ENCODE results near the gene FGF1.

Gene FGF1

DNA sequence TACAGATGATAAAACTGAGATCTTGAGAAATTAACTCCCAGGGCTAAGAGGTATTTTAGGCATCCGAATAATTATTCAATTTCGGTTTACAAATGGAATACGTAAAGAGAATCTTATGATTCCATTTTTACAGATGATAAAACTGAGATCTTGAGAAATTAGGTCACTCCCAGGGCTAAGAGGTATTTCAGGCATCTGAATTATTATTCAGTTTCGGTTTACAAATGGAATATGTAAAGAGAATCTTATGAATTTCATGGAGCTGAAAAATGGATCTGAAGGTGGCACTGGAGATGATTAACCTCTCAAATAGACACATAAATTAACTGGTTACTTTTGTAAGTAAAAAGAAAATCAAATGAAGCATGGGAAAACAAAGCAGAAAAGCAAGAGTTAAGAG is 44.2 kb downstream of the FGF1 start:
- DNase-seq, result no peak

DNA sequence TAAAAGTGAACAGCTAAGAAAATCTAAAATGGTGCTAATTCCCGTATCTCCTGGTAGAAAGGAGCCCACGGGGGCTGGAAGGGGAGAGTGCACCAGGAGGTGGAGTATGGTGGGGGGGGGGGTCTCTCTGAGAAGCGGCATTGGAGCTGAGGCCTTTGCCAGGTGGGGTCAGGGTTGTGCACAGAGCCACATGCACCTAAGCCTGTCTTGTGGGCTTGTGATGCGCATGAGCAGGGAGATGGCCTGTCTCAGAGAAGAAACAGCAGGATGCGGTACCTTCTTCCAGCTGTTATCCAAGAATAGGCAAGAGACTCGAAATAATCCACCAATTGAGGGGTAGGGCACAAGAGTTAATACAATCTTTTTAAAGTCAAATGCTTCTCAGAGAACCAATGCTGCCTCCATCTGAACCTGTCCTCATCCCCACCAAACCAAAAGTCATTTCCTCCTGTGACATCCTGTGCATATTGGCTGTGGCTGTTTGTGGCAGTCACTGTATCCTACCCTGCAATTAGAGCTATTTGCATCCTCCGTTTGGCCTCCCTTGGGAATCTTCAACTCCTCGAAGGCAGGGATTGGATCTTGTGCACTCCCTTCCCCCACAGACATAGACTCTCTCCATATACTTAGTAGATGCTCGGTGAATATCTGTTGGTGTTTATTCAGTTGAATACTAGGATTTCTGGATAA is 45.4 kb downstream of the FGF1 start:
- no peak for DNase-seq

DNA sequence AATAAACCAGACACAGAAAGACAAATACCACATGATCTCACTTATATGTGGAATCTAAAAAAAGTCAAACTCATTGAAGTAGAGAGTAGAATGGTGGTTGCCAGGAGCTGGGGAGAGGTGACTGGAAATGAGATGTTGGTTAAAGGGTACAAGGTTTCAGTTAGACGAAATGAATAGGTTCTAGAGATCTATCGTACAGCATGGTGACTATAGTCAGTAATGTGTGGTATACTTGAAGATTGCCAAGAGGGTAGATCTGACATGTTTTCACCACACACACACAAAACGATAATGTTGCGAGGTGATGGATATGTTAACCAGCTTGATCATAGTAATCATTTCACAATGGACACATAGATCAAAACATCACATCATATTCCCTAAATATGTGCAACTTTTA is 46.4 kb downstream of the FGF1 start:
- DNase-seq, result no peak

DNA sequence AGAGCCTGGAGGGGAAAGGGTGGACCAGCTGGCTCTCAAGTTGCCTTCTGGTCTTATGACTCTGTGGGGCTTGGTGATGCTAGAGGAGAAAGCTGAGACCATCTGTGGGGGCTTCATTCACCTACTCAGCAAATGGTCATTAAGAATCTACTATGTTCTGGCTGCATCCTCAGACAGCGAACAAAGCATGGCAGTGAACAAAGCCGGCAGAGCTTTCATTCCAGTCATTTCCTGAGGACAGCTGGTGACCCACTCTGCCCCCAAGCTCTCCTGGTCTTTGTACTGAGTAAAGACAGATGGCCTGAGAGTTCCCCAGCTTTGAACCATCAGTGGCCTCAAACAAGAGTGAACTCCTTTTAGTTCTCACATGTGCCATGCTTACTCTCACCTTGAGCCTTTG is 48.0 kb downstream of the FGF1 start:
- DNase-seq, result no peak

DNA sequence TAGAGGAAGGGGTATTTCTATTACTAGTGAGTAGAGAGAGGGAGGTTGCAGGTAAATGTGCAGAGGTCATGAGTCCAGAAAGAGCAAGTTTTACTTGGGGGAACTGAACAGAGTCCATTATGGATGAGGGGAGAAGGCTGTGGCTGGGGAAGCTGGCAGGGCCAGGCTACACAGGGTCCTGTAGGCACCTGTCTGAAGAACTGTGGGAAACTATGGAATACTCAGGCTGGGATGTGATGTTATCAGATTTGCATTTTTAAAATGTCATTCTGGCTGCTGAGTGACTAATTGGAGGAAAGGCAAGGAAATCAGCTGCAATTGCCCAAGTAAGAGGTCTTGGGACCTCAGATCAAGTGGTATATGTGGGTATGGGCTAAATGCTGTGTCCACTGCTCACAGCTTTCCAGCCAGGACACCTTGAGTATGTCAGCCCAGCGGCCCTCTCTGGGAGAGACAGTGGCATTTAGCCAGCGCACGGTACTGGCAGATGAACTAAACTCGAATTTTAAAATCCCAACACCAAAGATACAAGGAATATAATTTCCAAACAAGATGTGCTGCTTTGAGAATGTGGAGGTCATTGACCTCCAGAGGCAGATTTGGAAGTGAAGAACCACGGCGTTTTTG is 49.1 kb downstream of the FGF1 start:
- DNase-seq, result no peak

DNA sequence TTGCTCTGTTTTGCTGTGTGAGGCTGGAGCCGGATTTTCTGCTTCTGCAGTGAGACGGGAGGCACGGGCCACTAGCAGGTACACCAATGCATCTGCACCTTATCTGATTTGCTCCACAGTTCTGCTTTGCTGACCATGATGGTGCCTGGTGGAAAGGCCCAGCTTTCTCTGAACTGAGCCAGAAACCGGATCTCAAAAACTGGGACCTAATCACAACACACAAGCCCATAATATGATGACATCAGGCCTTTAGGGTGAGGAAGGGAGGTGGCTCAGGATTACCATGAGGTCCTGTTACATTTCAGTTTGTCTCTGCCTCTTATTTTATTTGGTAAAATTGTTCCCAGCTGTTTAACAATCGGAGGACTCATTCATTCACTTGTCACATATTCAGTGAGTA is 49.8 kb downstream of the FGF1 start:
- DNase-seq, result no peak

DNA sequence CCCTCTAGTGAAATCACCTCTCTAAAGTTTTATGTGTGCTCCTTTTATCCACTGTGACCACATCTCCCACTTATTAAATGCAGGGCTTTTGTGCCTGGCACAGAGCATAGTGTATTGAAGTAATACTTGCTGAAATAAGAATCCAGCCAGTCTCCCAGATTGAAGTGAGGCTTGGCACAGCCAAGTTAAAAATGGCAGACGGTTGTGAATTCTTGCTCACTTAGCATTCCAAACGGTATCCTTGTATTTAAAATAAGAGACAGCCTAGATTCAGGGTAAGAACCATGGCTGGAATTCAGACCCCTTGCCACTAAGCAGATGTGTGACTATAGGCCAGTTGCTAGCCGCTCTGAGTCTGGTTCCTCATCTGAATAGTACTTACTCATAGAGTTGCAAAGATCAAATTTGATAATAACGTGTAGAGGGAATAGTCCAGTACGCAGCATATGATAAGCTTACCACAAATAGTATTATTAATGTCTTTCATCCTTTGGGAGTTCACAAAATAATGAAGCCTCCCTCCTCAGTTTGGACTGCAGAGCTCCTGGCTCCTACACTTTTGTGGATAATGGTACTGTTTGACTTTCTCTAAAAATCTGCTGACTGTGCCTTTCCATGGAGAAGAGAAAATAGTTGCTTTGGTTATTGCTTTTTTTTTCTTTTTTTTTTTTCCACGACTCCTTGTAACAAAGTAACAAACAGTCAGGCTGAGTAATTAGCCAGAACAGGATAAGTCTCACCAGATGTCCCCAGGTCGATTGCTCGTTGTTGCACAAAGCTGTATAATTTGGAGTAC is 51.5 kb downstream of the FGF1 start:
- DNase-seq, result no peak

DNA sequence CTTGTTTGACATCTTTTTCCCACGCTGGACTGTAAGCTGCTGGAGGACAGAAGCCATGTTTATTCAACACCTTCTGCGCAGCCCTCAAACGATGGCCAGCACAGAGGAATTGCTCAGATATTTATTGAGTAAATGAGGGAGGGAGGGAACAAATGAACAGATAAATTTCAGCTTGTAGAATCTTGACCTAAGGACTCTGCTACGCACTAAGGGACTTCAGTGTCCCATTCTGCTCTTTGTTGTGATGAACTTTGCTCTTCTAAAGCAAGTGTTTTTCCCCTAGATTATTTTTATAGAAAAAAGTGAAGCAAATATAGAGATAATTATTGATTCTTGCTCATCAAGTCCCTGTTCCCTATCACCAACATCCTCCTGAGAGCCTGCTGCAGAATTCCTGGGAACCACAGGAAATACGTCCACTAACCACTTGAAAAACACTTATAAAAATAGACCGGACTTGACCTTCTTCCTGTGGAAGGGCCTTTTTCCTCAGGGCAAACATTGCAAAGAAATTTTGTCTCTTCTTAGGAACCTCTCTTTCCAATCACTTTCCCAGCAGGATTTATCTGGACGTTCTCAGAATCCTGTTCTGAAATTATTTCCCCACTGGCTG is 54.9 kb downstream of the FGF1 start:
- DNase-seq, result no peak

DNA sequence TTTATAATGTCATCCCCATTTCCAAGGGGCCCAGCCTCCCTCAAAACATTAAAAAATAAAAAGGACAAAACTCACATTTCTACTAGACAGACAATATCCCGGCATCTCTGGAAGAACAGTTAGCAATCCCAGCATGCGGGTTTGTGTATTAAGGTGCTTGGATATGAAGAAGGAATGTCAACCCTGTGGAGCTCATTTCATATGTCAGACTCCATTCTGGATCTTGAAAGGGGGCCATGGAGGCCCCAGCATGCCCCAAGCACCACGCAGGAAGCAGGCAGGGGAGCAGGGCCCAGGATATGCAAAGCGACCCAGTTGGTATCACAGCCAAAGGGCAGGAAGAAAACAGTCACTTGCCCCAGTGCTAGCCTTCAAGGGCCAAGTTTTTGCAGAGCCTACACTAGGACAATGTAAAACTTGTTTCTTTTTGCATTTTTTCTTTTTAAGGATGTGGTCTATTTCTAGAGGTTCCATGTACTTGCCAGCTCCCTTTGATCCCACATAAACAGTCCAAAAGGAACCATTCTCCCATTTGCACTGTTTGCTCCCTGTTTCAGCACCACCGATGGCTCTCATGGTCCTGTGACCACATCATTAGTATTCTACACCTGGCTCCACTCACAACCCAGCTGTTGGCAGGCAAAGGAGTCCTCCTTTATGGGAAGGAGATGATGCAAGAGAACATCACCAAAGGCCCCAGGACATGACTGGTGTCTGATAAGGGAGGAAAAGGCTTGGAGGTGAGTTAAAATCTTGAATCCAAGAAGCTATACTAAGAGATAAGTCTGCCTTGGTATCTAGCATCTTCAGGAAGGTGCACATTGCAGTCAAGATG is 58.3 kb downstream of the FGF1 start:
- no peak for DNase-seq

DNA sequence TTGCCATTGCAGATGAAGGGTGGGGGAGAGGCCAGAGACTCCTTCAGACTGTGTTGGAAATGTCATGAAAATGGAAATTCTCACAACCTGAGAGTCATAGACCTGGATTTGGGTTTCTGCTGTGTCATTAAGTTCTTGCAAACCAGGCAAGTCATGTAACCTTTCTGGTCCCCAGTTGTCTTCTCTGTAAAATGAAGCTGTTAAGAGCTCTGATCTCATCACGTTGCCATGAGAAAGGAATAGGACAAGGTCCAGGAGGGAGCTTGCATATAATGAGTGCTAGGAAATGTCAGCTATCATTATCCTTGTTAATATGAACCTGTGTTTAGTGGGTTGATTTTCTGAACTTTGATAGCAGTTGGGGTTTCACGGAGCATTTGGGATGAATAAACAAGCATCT is 59.1 kb downstream of the FGF1 start:
- DNase-seq, result no peak

DNA sequence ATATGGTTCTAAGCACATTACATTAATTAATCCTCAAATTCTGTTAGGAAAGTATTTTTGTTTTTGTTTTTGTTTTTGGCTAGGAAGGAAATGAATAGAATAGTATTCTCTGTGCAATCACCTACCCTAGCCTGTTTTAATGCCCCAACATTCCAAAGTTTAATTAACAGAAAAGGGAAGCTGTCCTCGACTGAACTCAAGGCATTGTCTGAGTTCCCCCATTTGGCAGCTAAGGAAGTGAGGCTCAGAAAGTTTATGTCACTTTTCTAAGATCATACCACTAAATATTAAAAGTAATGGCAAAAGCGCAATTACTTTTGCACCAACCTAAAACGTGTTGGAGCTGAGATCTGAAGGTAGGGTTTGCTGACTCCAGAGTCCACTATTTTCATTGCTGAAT is 59.8 kb downstream of the FGF1 start:
- DNase-seq, result no peak

DNA sequence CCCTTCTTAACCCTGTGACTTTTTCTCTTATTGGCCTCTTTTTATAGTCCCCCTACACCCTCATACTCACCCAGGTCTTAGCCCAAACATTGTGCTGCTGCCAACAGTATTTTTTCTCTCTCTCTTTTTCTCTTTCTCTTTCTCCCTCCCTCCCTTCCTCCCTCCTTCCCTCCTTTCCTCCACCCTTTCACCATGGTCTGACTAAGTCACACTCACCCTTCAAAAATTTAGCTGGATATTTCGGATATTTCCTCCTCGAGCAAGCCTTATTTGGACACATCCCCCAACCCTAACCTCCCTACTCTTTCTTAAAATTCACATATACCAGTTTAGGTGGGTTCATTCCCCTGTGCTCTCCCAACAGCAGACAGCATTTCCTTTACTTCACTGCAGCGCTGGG is 64.7 kb downstream of the FGF1 start:
- no peak for DNase-seq

DNA sequence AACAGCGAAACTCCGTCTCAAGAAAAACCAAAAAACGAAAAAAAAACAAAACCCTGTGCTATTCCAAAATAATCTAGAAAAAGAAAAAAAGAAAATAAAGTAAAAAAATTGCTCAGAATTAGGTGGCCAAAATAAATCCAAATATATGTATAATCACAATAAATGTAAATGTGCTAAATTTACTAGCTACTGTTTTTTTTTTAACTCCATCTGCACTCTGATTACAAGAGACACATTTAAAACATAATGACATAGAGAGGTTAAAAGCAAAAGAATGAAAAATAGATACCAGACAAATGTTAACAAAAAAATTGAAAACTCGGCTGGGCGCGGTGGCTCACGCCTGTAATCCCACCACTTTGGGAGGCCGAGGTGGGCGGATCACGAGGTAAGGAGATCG is 66.1 kb downstream of the FGF1 start:
- DNase-seq, result no peak

DNA sequence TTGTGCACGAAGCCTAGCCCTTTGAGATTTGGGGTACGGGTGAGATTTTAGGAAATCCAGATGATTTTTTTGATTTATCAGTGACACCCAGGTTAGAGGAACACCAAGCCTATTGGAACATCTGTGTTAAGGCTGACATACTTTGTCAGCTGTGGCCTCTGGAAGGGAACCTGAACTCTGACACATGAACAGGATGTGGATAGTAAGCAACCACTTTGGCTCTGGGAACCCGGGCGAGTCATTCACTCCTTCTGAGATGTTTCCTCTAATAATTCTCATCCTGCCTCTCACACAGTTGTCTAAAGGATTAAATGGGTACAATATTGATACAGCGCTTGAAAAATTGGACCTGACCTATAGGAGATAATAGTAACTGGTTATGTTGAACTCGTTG is 67.8 kb downstream of the FGF1 start:
- no peak for DNase-seq

DNA sequence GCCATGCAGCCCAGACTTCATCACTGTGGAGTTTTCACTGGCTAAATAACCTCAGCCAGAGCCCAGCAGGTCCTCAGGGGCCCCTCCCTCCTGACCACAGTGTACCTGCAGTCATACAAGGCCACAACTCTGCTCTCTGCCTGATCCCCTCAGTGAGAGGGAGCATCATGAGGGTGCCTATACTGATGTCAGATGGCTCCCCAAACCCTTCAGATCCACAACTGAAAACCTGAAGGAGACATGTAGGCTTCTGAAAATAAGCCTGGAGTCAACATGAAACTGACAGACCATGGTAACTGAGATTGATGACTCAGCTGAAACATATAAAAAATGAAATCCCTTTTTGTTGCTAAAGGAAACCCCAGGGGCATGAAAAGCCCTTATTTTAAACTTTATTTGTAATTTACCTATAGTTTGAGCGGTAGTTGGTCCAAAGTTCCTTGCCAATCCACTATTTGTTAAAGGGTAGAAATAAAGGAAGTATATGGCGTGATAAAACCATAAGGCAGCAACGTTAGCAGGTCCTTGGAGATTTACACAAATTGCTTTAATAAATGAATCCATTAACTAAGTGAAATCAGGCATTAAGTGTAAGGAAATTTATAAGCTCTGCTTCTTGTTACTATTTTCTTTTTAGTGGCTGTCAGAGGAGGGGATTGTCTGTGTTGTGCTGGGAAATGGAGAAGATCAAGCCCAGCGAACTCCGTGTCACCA is 68.3 kb downstream of the FGF1 start:
- DNase-seq, result peak; percentile 7

DNA sequence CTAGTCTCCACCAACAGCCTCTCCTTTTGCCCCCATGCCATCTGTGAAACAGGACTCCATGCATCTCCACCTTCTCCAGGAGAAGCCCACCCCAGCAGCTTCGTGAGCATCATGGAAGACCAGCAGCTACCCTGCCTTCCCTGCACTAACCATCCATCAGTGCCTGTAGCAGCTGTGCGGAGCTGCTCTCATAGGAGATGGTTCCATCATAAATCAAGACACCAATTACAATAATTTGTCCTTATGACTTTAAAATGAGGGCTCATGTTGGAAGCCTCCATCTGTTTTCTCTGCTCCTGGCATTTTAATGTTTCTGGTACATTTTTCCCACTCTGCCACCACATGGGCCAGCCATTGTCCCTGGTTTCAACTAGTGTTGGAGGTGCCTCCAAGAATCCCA is 69.9 kb downstream of the FGF1 start:
- no peak for DNase-seq

DNA sequence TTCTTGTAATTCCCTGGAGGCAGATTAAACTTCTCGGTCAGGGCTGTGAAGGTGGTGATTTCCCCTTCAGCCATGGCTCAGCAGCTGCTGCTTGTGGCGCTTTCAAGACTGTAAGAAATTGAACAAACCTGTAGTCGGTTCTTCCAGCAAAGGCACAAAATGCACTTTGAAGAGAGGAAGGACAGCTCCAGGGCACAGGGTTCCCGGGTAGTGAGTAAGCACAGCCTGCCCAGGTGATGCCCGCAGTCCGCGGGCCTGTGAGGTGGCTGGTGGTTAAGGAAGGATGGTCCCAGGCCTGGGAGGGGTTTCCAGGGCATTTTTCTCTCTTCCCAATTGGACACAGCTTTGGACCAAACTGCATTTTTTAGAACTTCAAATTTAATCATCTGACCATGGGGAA is 71.8 kb downstream of the FGF1 start:
- no peak for DNase-seq

DNA sequence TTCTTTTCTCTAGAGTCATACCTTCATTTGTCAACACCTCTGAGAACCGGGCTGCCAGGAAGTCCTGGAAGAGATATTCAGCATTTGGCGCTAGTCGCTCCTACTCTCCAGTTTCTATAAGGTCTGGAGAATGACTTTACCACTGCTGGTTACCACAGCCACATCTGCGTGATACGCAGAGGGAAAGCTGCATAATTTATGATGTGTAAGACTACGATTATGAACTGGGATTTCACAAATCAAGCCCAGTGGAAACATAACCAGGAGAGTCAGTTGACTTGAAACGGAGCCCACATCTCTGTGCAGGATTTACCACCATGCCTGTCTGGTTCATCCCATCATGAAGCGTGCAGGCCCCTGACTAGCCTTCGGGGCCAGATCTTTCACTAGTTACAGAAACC is 72.6 kb downstream of the FGF1 start:
- DNase-seq, result no peak

DNA sequence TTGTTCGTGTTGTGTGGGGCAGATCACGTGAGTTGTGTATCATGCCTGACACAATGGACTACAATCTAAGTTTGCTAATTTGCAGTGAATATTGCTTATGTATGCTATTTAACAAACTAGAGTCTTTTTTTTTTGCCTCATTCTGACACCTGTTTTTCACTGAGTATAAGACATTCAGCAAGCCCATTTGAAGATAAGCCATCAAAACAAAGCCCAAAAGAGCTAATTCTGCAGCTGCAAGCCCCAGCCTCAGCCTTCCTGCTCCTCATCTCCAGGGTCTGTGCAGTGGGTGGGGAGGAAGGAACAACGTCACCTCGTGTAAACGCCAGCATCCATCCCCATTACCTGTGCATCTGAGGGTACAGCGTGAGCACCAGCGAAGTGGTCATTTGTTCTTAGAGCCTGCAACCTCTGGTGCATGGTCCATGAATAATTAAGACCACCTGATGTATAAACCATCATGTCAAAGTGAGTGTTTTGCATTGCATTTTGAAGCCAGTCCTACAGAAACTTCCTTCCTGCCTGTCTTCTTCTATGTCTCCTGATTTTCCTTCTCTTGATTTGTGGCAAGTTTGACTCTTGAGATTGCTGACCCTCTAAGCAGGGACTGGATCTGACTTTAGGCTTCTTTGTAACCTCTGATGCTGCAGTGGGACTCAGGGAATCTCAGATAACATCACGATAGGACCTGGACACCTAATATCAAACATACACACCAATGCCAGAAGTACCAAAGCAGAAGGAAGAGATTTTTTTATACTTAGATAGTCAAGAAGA is 73.2 kb downstream of the FGF1 start:
- DNase-seq, result no peak

DNA sequence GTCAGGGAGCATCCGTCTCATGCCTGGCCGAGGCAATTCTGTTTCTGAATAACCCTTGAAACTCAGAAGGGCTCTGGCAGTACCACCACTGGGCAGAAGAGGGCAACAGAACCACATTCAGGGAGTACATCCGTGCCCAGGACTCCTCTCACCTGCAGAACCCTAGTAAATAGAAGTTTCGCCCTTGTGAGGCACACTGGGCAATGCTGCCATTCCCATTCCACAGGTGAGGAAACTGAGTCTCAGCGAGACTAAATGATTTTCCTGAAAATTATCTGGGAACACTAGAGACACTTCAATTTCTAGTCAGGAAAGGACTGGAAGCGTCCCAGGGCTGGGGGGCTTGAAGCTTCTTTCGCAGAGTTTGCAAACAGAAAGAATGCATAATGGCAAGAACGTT is 74.7 kb downstream of the FGF1 start:
- peak; percentile 78 for DNase-seq
